Vagina (tissue), 2 donors: ENCODE data around the gene SCAI. TPM values are rescaled to one million over a fixed set of nuclear protein-coding genes. Genes with fewer than 3 reads are reported as not detected.

Experiments
- DNase-seq, 2 donors: peaks; one replicate each; pipeline ENCODE4 v3.0.0-alpha.2; 2017; ENCODE audit errors: extremely low spot score in 2 of 2
- H3K27ac ChIP-seq: fragments of 200-600 bp; sonication (generic); one replicate; pipeline ENCODE4 v1.5.1; 2019
- H3K27me3 ChIP-seq: fragments of 200-600 bp; sonication (generic); one replicate; pipeline ENCODE4 v1.5.1; 2019
- H3K36me3 ChIP-seq, 2 donors: fragments of 200-600 bp; sonication (generic); one replicate each; pipeline ENCODE4 v1.5.1; 2017 to 2019
- H3K4me1 ChIP-seq: fragments of 200-600 bp; sonication (generic); one replicate; pipeline ENCODE4 v1.5.1; 2019
- H3K4me3 ChIP-seq, 2 donors: fragments of 200-600 bp; sonication (generic); 1 replicate in 1 of 2; 2 replicates in 1 of 2; pipeline ENCODE4 v1.5.1; 2016 to 2019
- H3K9me3 ChIP-seq: fragments of 200-600 bp; sonication (generic); one replicate; pipeline ENCODE4 v1.5.1; 2019
- CTCF ChIP-seq, 3 experiments: fragments of 450-650 bp in 2 of 3; fragments of 200-600 bp in 1 of 3; sonication (generic) in 1 of 3; IDR thresholded peaks; one replicate each; pipeline ENCODE4 v1.5.1; 2017 to 2019; ENCODE audit warnings: antibody characterized with exemption in 3 of 3, mild to moderate bottlenecking in 2 of 3, moderate library complexity in 2 of 3
- POLR2A ChIP-seq, 2 donors: fragments of 450-650 bp; IDR thresholded peaks; one replicate each; pipeline ENCODE4 v1.6.1; 2017; ENCODE audit warnings: antibody characterized with exemption in 2 of 2, mild to moderate bottlenecking in 2 of 2, moderate library complexity in 2 of 2
- POLR2AphosphoS5 ChIP-seq, 2 donors: sonication (generic); formaldehyde crosslinking; IDR thresholded peaks; one replicate each; pipeline ENCODE4 v1.9.0; 2017; ENCODE audit warnings: antibody characterized with exemption in 2 of 2, mild to moderate bottlenecking in 2 of 2, low read depth in 1 of 2; ENCODE audit not compliant: insufficient read depth in 1 of 2
- intact Hi-C: fragments of 100-400 bp; cut with DNase I; formaldehyde crosslinking; loops from one replicate; pipeline ENCODE4 v1.15.1; 2023
- total RNA-seq: library from RNA; depleted of rRNA; stranded (reverse); fragments of >200 nt; gene quantifications from one replicate; pipeline ENCODE4 v1.2.3, GENCODE V29; 2016

SCAI gene
- total RNA-seq, 1 donor from 2014 or later: 15.7 TPM

- TF ChIP-seq CTCF (IDR thresholded peaks at IDR 0.05) (no peak), POLR2AphosphoS5 (IDR thresholded peaks at IDR 0.05; ENCODE audit: insufficient read depth in 1 of 2, low read depth in 1 of 2) (no peak), POLR2A (IDR thresholded peaks at IDR 0.05) (no peak)
- intact Hi-C loops: no loop called here
- Histone ChIP-seq H3K4me3 (no peak overlapping the region), H3K27ac (no peak overlapping the region), H3K27me3 (no peaks in the 10 kb centered on the region), H3K9me3 (no peaks in the 10 kb centered on the region), H3K4me1 (no peaks in the 10 kb centered on the region), H3K36me3 (peaks cover 0 to 33% of the 10 kb centered on the region in 2 donors)
- DNase-seq: no peak
Observed at GRCh38 chr9:124899845-124900244, 243.5 kb downstream of the SCAI start.

- Histone ChIP-seq H3K27ac (no peak overlapping the region), H3K27me3 (no peaks in the 10 kb centered on the region), H3K4me3 (no peak overlapping the region), H3K9me3 (no peaks in the 10 kb centered on the region), H3K36me3 (peaks cover 0 to 44% of the 10 kb centered on the region in 2 donors), H3K4me1 (no peaks in the 10 kb centered on the region)
- DNase-seq: no peak
- TF ChIP-seq POLR2A (IDR thresholded peaks at IDR 0.05) (no peak), POLR2AphosphoS5 (IDR thresholded peaks at IDR 0.05; ENCODE audit: insufficient read depth in 1 of 2, low read depth in 1 of 2) (no peak), CTCF (IDR thresholded peaks at IDR 0.05) (no peak)
- intact Hi-C loops: no loop called here
Observed at GRCh38 chr9:124897570-124898460, 245.5 kb downstream of the SCAI start.

- Histone ChIP-seq H3K36me3 (peaks cover 0 to 58% of the 10 kb centered on the region in 2 donors), H3K27ac (no peak overlapping the region), H3K27me3 (no peaks in the 10 kb centered on the region), H3K4me3 (no peak overlapping the region), H3K4me1 (no peaks in the 10 kb centered on the region), H3K9me3 (no peaks in the 10 kb centered on the region)
- intact Hi-C loops: no loop called here
- TF ChIP-seq CTCF (IDR thresholded peaks at IDR 0.05) (no peak), POLR2A (IDR thresholded peaks at IDR 0.05) (no peak), POLR2AphosphoS5 (IDR thresholded peaks at IDR 0.05; ENCODE audit: insufficient read depth in 1 of 2, low read depth in 1 of 2) (no peak)
- DNase-seq: no peak
Observed at GRCh38 chr9:124894741-124895170, 248.6 kb downstream of the SCAI start.

GRCh38 chr9:124894035-124894740 lies 249.1 kb downstream of the SCAI start:
- DNase-seq: no peak
- TF ChIP-seq POLR2A (IDR thresholded peaks at IDR 0.05): no peak
- TF ChIP-seq CTCF (IDR thresholded peaks at IDR 0.05): no peak
- peaks cover 0 to 59% of the 10 kb centered on the region in 2 donors for H3K36me3 ChIP-seq
- no peaks in the 10 kb centered on the region for H3K4me1 ChIP-seq
- intact Hi-C loops: no loop called here
- no peaks in the 10 kb centered on the region for H3K9me3 ChIP-seq
- H3K27me3 ChIP-seq: no peaks in the 10 kb centered on the region
- H3K27ac ChIP-seq: no peak overlapping the region
- no peak overlapping the region for H3K4me3 ChIP-seq

Other genes starting within 250 kb of the SCAI start
- gene GOLGA1, start 202.4 kb downstream of the SCAI start, total RNA-seq: 14.7 TPM
- 26.8 TPM for gene PPP6C, start 46.3 kb upstream of the SCAI start, total RNA-seq
- gene RABEPK, start 57.0 kb upstream of the SCAI start, total RNA-seq: 14.7 TPM
- gene HSPA5, start 97.8 kb upstream of the SCAI start, total RNA-seq: 88.4 TPM
- gene GAPVD1, start 118.3 kb upstream of the SCAI start, total RNA-seq: 54.8 TPM